HL-60 (cell line): ENCODE data around the gene MSI2.
A peak's percentile ranks its signal among the peaks of the same experiment; 100 is the strongest.

ENCODE experiments used
- DNase-seq, 2 experiments: peaks; one replicate each; pipeline ENCODE4 v3.0.0-alpha.2; 2010 to 2020; ENCODE audit warnings: low read depth in 1 of 2, low spot score in 1 of 2
- H3K27ac ChIP-seq: fragments of 250-450 bp; sonication (Bioruptor Pico); replicated peaks from 2 replicates; pipeline ENCODE4 v1.5.1; 2020; ENCODE audit warnings: mild to moderate bottlenecking, moderate library complexity
- H3K27me3 ChIP-seq: fragments of 250-450 bp; sonication (Bioruptor Pico); 2 replicates; pipeline ENCODE4 v1.5.1; 2021; ENCODE audit warnings: mild to moderate bottlenecking, moderate library complexity; ENCODE audit not compliant: insufficient read depth, poor library complexity, severe bottlenecking
- H3K4me3 ChIP-seq: replicated peaks from 2 replicates; pipeline ENCODE4 v1.5.1; 2011; ENCODE audit warnings: mild to moderate bottlenecking, control low read depth, low read length; ENCODE audit not compliant: insufficient read depth
- GABPA ChIP-seq: IDR thresholded peaks from 2 replicates; pipeline ENCODE4 v1.6.1; 2012; ENCODE audit warnings: low read depth
- POLR2AphosphoS5 ChIP-seq: IDR thresholded peaks from 2 replicates; pipeline ENCODE4 v1.6.1; 2012; ENCODE audit warnings: low read depth
- SPI1 ChIP-seq: IDR thresholded peaks from 2 replicates; pipeline ENCODE4 v1.6.1; 2012; ENCODE audit warnings: low read depth, mild to moderate bottlenecking, borderline replicate concordance
- TF ChIP-seq, protein P1 (sequence below): IDR thresholded peaks from one replicate; pipeline ENCODE4 v1.5.1; 2011; ENCODE audit warnings: low read length, control low read depth, inconsistent platforms; ENCODE audit not compliant: insufficient read depth
- TF ChIP-seq, protein P2 (sequence below): IDR thresholded peaks from 2 replicates; pipeline ENCODE4 v1.6.1; 2012; ENCODE audit warnings: low read depth; ENCODE audit not compliant: insufficient replicate concordance

The MSI2 gene

DNA sequence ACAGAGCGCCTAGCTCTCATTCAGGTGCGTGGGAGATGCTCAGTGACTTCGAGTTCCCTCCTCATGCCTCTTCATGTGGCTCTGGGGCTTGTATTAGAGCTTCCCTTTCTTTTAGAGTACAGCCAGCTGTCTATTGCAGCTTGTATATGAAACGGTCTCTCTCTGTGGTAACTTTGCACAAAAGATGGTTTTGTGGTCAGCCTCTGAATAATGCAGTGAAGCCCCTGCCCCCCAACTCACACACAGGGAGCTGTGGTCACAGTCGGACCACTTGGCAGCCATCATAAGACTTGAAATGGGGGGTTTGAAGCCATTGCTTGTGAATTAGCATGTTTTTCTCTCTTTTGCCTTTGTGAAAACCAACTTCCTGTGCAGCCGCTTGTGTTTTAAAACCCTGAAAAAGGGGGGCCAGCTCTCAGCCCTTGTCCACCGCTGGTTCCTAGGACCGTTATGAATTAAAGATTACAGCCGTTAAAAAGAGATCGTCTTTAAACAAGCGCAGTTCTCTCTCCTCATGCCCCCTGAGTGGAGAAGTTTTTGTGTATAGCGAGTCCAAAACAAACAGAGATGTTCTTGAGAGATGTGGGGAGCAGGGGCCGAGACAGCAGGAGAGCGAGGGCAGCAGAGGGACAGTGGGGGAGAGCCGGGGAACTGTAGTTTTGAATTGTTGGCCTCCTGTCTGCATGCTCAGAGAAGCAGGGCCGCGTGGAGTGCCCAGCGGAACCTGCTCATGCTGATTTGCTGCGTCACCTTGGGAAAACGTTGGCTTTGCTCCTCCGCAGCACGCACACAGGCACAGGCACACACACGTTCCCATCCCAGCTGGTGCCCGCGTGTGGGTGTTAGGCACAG is 199.0 kb downstream of the MSI2 start:
- DNase-seq, result peak; percentile 84 to 94
- Histone ChIP-seq H3K4me3 (no peak overlapping the region), H3K27ac (peak overlapping the region; percentile 98), H3K27me3 (no peaks in the 10 kb centered on the region)
- TF ChIP-seq, protein P1, sequence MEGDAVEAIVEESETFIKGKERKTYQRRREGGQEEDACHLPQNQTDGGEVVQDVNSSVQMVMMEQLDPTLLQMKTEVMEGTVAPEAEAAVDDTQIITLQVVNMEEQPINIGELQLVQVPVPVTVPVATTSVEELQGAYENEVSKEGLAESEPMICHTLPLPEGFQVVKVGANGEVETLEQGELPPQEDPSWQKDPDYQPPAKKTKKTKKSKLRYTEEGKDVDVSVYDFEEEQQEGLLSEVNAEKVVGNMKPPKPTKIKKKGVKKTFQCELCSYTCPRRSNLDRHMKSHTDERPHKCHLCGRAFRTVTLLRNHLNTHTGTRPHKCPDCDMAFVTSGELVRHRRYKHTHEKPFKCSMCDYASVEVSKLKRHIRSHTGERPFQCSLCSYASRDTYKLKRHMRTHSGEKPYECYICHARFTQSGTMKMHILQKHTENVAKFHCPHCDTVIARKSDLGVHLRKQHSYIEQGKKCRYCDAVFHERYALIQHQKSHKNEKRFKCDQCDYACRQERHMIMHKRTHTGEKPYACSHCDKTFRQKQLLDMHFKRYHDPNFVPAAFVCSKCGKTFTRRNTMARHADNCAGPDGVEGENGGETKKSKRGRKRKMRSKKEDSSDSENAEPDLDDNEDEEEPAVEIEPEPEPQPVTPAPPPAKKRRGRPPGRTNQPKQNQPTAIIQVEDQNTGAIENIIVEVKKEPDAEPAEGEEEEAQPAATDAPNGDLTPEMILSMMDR, result no peak
- TF ChIP-seq GABPA, result no peak; the same call in 1 of the 2 replicates
- peak; percentile 94 for TF ChIP-seq POLR2AphosphoS5
- TF ChIP-seq, protein P2, sequence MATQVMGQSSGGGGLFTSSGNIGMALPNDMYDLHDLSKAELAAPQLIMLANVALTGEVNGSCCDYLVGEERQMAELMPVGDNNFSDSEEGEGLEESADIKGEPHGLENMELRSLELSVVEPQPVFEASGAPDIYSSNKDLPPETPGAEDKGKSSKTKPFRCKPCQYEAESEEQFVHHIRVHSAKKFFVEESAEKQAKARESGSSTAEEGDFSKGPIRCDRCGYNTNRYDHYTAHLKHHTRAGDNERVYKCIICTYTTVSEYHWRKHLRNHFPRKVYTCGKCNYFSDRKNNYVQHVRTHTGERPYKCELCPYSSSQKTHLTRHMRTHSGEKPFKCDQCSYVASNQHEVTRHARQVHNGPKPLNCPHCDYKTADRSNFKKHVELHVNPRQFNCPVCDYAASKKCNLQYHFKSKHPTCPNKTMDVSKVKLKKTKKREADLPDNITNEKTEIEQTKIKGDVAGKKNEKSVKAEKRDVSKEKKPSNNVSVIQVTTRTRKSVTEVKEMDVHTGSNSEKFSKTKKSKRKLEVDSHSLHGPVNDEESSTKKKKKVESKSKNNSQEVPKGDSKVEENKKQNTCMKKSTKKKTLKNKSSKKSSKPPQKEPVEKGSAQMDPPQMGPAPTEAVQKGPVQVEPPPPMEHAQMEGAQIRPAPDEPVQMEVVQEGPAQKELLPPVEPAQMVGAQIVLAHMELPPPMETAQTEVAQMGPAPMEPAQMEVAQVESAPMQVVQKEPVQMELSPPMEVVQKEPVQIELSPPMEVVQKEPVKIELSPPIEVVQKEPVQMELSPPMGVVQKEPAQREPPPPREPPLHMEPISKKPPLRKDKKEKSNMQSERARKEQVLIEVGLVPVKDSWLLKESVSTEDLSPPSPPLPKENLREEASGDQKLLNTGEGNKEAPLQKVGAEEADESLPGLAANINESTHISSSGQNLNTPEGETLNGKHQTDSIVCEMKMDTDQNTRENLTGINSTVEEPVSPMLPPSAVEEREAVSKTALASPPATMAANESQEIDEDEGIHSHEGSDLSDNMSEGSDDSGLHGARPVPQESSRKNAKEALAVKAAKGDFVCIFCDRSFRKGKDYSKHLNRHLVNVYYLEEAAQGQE, result peak; percentile 51
- TF ChIP-seq SPI1, result 0 out of 2 replicates have a peak, but pooled peaks have one; percentile 49

- TF ChIP-seq POLR2AphosphoS5 (no peak), GABPA (no peak), SPI1 (no peak)
- TF ChIP-seq, protein P1, result no peak
- TF ChIP-seq, protein P2, result no peak
- Histone ChIP-seq H3K27ac (peak overlapping the region; percentile 98), H3K27me3 (no peaks in the 10 kb centered on the region), H3K4me3 (no peak overlapping the region)
- no peak for DNase-seq
These were observed 200.3 kb downstream of the MSI2 start for GRCh38 chr17:57456622-57457021.

DNA sequence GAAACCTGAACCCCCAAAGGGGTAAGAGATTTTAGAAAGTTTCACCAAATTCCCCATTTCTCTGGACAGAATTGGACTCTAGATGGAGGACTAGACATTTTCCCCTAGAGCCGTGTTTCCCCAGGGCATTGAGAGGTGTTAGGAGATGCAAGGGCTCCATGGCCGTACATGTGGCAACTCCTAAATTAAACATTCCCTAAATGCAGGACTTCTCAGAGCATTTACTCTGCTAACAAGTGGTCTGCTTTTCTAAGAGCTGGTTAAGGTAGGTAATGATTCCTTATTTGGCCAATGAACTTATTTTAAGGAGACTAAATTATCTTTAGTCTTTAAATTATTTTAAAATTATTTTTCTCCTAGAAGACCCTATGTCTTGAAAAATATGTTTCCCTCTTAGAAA is 200.9 kb downstream of the MSI2 start:
- Histone ChIP-seq H3K27ac (peak overlapping the region; percentile 98), H3K4me3 (no peak overlapping the region), H3K27me3 (no peaks in the 10 kb centered on the region)
- DNase-seq, result no peak
- TF ChIP-seq, protein P1, result no peak
- TF ChIP-seq, protein P2, result no peak
- no peak for TF ChIP-seq POLR2AphosphoS5
- TF ChIP-seq GABPA, result no peak
- TF ChIP-seq SPI1, result no peak
